Sigmoid colon (tissue), 7 donors: ENCODE measurements around the gene ESR2. TPM values are rescaled to one million over a fixed set of nuclear protein-coding genes. Genes with fewer than 3 reads are reported as not detected.
"Not testable (repeated sequence)": the region's sequence is repeated elsewhere in the genome, so short reads cannot be mapped to it uniquely, and the experiment has no call there.

Experiments
- DNase-seq: peaks from one replicate; pipeline ENCODE4 v3.0.0-alpha.2; 2019
- H3K27ac ChIP-seq, 4 donors: fragments of 200-600 bp; sonication (generic); one replicate each; pipeline ENCODE4 v1.5.1; 2016 to 2019; ENCODE audit warnings: mild to moderate bottlenecking in 1 of 4
- H3K27me3 ChIP-seq, 3 donors: fragments of 200-600 bp; sonication (generic); one replicate each; pipeline ENCODE4 v1.5.1; 2019; ENCODE audit warnings: mild to moderate bottlenecking in 1 of 3
- H3K36me3 ChIP-seq, 4 donors: fragments of 200-600 bp; sonication (generic); one replicate each; pipeline ENCODE4 v1.5.1; 2016 to 2019
- H3K4me1 ChIP-seq, 4 donors: fragments of 200-600 bp; sonication (generic); one replicate each; pipeline ENCODE4 v1.5.1; 2017 to 2019
- H3K4me3 ChIP-seq, 4 donors: fragments of 200-600 bp; sonication (generic); one replicate each; pipeline ENCODE4 v1.5.1; 2017 to 2019; ENCODE audit warnings: mild to moderate bottlenecking in 2 of 4, moderate library complexity in 1 of 4
- H3K9me3 ChIP-seq, 4 donors: fragments of 200-600 bp in 3 of 4; sonication (generic) in 3 of 4; one replicate each; pipeline versions ENCODE4 v1.5.1 to v1.6.1; 2013 to 2019
- EP300 ChIP-seq, 4 donors: sonication (generic); formaldehyde crosslinking; IDR thresholded peaks; one replicate each; pipeline ENCODE4 v1.6.1; 2017; ENCODE audit warnings: antibody characterized with exemption in 4 of 4
- POLR2A ChIP-seq, 2 donors: fragments of 450-650 bp; IDR thresholded peaks; one replicate each; pipeline ENCODE4 v1.6.1; 2016; ENCODE audit warnings: antibody characterized with exemption in 2 of 2, mild to moderate bottlenecking in 2 of 2, moderate library complexity in 2 of 2
- POLR2AphosphoS5 ChIP-seq, 4 donors: sonication (generic); formaldehyde crosslinking; IDR thresholded peaks; one replicate each; pipeline ENCODE4 v1.6.1; 2017; ENCODE audit warnings: antibody characterized with exemption in 4 of 4
- WGBS, 2 donors: extraction: QIAGEN DNeasy Blood & Tissue Kit; methylation state at CpG; one replicate each; pipeline ENCODE4 v1.1.7; 2013; 5-methylcytosine and 5-hydroxymethylcytosine counted together
- intact Hi-C: fragments of 100-400 bp; cut with DNase I; formaldehyde crosslinking; loops from one replicate; pipeline ENCODE4 v1.15.1; 2023
- polyA plus RNA-seq, 3 donors: library from polyadenylated mRNA; stranded (reverse); fragments of 200-250 nt; gene quantifications; one replicate each; pipeline ENCODE4 v1.2.3, GENCODE V29; 2013
- small RNA-seq, 3 donors: library from RNA; depleted of rRNA; stranded (forward); fragments of <200 nt; gene quantifications; one replicate each; pipeline ENCODE3, GENCODE V24; 2016
- total RNA-seq, 4 donors: library from RNA; depleted of rRNA; stranded (reverse); fragments of >200 nt; gene quantifications; one replicate each; pipeline ENCODE4 v1.1.0, GENCODE V29; 2016
- TF ChIP-seq, protein P1 (sequence below), 4 experiments: fragments of 450-650 bp in 3 of 4; fragments of 200-600 bp in 1 of 4; IDR thresholded peaks; one replicate each; pipeline ENCODE4 v1.5.1; 2016 to 2019; ENCODE audit warnings: antibody characterized with exemption in 4 of 4, mild to moderate bottlenecking in 3 of 4, moderate library complexity in 2 of 4
- donor health status: healthy with polysubstance abuse.
- donor health status: Bipolar disorder and iron deficiency.
- donor health status: healthy.

Gene ESR2
- total and polyA plus RNA-seq, 7 donors, result 0.16 to 1.8 (median 0.41) TPM; not detected in 3

DNA sequence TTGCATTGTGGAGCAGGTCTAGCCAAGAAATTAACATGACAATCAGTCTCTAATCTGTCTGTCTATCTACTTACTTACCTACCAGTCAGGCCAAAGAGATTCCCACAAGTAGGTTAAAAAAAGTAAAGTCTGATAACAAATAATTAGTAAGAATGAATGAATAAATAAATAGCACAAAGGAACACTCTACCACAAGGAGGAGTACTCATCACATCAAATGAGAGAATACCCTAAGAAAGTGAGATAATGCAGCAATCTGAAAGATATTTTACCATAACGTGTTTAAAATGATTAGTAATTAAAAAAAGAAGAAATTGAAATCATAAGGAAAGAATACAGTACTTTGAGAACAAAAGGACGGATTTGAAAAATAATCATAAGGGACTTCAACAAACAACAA lies 254.1 kb downstream of the ESR2 start:
- 92 to 93% methylated on average over 2 of the region's 2 CpGs for WGBS, 2 donors

DNA sequence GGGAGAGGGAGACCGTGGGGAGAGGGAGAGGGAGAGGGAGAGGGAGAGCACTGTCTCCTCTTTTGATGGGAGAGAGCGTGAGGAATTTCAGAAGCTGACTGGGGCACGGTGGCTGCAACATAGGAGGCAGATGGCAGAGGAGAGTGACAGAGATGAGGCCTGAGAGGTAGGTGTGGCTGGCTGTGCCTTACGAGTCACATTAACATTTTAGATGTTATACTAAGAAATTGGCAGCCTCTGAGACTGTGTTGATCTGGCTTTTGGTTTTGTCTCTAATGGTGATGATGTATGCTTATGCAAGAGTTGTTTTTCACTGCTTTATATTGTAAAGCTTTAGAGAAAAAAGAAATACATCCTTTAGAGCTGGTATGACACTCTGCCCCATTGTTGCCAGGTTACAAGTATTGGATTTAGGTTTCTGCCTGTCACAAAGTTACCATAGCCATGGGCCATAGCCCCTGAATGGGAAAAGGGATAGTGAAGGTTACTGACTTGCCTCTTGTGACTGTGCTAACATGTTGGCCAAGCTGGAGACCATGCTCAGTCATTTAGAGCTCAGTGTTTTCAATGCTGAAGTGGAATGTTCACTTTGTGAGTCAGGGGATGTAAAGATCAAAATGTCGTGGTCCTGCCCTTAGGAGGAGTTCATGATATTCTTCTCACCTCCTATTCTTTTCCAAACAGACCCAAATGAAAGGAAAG lies 255.2 kb downstream of the ESR2 start:
- H3K36me3 ChIP-seq, result no peaks in the 10 kb centered on the region
- no peaks in the 10 kb centered on the region for H3K9me3 ChIP-seq
- 96 to 99% methylated on average over 4 of the region's 5 CpGs for WGBS, 2 donors
- no peak overlapping the region for H3K27ac ChIP-seq
- H3K27me3 ChIP-seq, result no peaks in the 10 kb centered on the region
- no peaks in the 10 kb centered on the region for H3K4me1 ChIP-seq
- intact Hi-C loops, result no loop called here
- DNase-seq, result no peak
- TF ChIP-seq EP300 (IDR thresholded peaks at IDR 0.05) (no peak), POLR2A (IDR thresholded peaks at IDR 0.05) (no peak), POLR2AphosphoS5 (IDR thresholded peaks at IDR 0.05) (no peak)
- no peak overlapping the region for H3K4me3 ChIP-seq

More for the DNA sequence above, 254.1 kb downstream of the ESR2 start:
- intact Hi-C loops, result no loop called here
- TF ChIP-seq, protein P1, sequence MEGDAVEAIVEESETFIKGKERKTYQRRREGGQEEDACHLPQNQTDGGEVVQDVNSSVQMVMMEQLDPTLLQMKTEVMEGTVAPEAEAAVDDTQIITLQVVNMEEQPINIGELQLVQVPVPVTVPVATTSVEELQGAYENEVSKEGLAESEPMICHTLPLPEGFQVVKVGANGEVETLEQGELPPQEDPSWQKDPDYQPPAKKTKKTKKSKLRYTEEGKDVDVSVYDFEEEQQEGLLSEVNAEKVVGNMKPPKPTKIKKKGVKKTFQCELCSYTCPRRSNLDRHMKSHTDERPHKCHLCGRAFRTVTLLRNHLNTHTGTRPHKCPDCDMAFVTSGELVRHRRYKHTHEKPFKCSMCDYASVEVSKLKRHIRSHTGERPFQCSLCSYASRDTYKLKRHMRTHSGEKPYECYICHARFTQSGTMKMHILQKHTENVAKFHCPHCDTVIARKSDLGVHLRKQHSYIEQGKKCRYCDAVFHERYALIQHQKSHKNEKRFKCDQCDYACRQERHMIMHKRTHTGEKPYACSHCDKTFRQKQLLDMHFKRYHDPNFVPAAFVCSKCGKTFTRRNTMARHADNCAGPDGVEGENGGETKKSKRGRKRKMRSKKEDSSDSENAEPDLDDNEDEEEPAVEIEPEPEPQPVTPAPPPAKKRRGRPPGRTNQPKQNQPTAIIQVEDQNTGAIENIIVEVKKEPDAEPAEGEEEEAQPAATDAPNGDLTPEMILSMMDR (IDR thresholded peaks at IDR 0.05), result no peak
- TF ChIP-seq POLR2A (IDR thresholded peaks at IDR 0.05), result no peak
- no peak for TF ChIP-seq EP300 (IDR thresholded peaks at IDR 0.05)
- TF ChIP-seq POLR2AphosphoS5 (IDR thresholded peaks at IDR 0.05), result no peak
- H3K27ac ChIP-seq, result no peak overlapping the region
- no peaks in the 10 kb centered on the region for H3K27me3 ChIP-seq
- H3K4me3 ChIP-seq, result no peak overlapping the region
- H3K36me3 ChIP-seq, result no peaks in the 10 kb centered on the region
- H3K9me3 ChIP-seq, result no peaks in the 10 kb centered on the region
- no peaks in the 10 kb centered on the region for H3K4me1 ChIP-seq
- DNase-seq, result no peak

DNA sequence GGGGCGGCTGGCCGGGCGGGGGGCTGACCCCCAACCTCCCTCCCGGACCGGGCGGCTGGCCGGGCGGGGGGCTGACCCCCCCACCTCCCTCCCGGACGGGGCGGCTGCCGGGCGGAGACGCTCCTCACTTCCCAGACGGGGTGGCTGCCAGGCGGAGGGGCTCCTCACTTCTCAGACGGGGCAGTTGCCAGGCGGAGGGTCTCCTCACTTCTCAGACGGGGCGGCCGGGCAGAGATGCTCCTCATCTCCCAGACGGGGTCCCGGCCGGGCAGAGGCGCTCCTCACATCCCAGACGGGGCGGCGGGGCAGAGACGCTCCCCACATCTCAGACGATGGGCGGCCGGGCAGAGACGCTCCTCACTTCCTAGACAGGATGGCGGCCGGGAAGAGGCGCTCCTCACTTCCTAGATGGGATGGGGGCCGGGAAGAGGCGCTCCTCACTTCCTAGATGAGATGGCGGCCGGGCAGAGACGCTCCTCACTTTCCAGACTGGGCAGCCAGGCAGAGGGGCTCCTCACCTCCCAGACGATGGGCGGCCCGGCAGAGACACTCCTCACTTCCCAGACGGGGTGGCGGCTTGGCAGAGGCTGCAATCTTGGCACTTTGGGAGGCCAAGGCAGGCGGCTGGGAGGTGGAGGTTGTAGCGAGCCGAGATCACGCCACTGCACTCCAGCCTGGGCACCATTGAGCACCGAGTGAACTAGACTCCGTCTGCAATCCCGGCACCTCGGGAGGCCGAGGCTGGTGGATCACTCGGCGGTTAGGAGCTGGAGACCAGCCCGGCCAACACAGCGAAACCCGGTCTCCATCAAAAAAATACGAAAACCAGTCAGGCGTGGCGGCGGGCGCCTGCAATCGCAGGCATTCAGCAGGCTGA lies 256.1 kb downstream of the ESR2 start:
- DNase-seq, H3K4me3 ChIP-seq, H3K27ac ChIP-seq, intact Hi-C loops, H3K9me3 ChIP-seq, H3K4me1 ChIP-seq, H3K27me3 ChIP-seq, H3K36me3 ChIP-seq: not testable (repeated sequence)
- 97 to 99% methylated on average over 64 to 65 of the region's 66 CpGs for WGBS, 2 donors

DNA sequence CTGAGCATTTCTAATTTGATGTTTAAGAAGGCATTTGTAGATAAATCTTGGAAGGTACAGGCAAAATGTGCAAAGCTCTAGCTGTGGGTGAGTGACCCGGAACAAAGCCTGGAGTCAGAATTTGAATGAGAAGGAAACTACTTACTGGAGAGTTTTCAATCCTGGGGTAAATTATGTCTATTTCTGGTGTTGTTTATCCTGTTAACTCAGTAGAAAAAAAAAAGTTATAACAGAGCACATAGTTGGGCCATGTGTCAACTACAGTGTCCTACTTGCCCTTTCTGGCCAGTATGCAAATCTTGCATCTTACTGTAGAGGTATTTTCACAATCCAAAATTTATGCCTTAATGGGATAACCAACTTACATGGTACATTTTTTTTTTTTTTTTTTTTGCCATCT lies 259.0 kb downstream of the ESR2 start:
- DNase-seq, result no peak
- Histone ChIP-seq H3K36me3 (peaks cover 0 to 10% (median 0%) of the 10 kb centered on the region in 4 donors), H3K9me3 (no peaks in the 10 kb centered on the region), H3K27ac (peak overlapping the region in 1 of 4 donors; percentile 30), H3K4me1 (no peaks in the 10 kb centered on the region), H3K4me3 (no peak overlapping the region), H3K27me3 (no peaks in the 10 kb centered on the region)
- intact Hi-C loops, result no loop called here
- TF ChIP-seq POLR2AphosphoS5 (IDR thresholded peaks at IDR 0.05) (no peak), POLR2A (IDR thresholded peaks at IDR 0.05) (no peak), EP300 (IDR thresholded peaks at IDR 0.05) (no peak)
- TF ChIP-seq, protein P1 (IDR thresholded peaks at IDR 0.05), result no peak
- 84 to 90% methylated on average over 1 of the region's 1 CpG for WGBS, 2 donors

Small RNA genes lying within 50 kb of the gene (small RNA-seq; reads per million reads assigned to genes)
- gene MIR548H1, result 0 reads per million in 3 donors

Other genes starting within 250 kb of the ESR2 start
- gene MTHFD1, start 94.0 kb upstream of the ESR2 start, total RNA-seq, result 10 to 100 TPM; 20.5 to 36.0 (median 26.1) TPM
- gene MTHFD1, start 94.0 kb upstream of the ESR2 start, polyA plus RNA-seq, result 10 to 100 TPM; 12.0 to 45.6 (median 16.9) TPM
- gene AKAP5, start 171.1 kb upstream of the ESR2 start, total RNA-seq, result 1 to 10 TPM in 1 of 4 donors, under 1 TPM in 3; 0.33 to 1.7 (median 0.76) TPM
- gene AKAP5, start 171.1 kb upstream of the ESR2 start, polyA plus RNA-seq, result 1 to 10 TPM; 2.0 to 7.2 (median 4.4) TPM
- 10 to 100 TPM in 3 of 4 donors, 1 to 10 TPM in 1; 9.6 to 24.6 (median 11.8) TPM for gene ZBTB25, start 209.5 kb upstream of the ESR2 start, total RNA-seq
- gene ZBTB25, start 209.5 kb upstream of the ESR2 start, polyA plus RNA-seq, result 1 to 10 TPM in 2 of 3 donors, under 1 TPM in 1; 0.69 to 5.0 (median 1.8) TPM
- gene ZBTB1, start 210.4 kb upstream of the ESR2 start, total RNA-seq, result 10 to 100 TPM; 37.2 to 52.9 (median 45.3) TPM
- 10 to 100 TPM in 1 of 3 donors, 1 to 10 TPM in 2; 6.0 to 17.4 (median 9.6) TPM for gene ZBTB1, start 210.4 kb upstream of the ESR2 start, polyA plus RNA-seq
- gene HSPA2, start 246.4 kb upstream of the ESR2 start, total RNA-seq, result 100 to 1,000 TPM in 2 of 4 donors, 10 to 100 TPM in 2; 80.3 to 172 (median 102) TPM
- 10 to 100 TPM; 28.7 to 37.2 (median 34.3) TPM for gene HSPA2, start 246.4 kb upstream of the ESR2 start, polyA plus RNA-seq